CD4-positive, alpha-beta T cell (primary cell): Measurements from ENCODE around the gene TJP1. TPM values are rescaled to one million over a fixed set of nuclear protein-coding genes. Genes with fewer than 3 reads are reported as not detected.

ENCODE experiments used
- ATAC-seq: fragments of 200-7000 bp; cut with Tn5 transposase; one replicate; pipeline ENCODE4 v1.10.0; 2022; ENCODE audit warnings: mild to moderate bottlenecking; ENCODE audit not compliant: poor library complexity
- CTCF ChIA-PET: fragments of 350-600 bp; sonication (Branson Sonifier 250); formaldehyde crosslinking; loops from one replicate; lab custom pipeline; 2021; ENCODE audit warnings: antibody characterized with exemption, inconsistent platforms; lab: Charles Lee
- POLR2A ChIA-PET: fragments of 350-600 bp; sonication (Branson Sonifier 250); formaldehyde crosslinking; loops from one replicate; lab custom pipeline; 2021; ENCODE audit warnings: antibody characterized with exemption, inconsistent platforms; lab: Charles Lee
- DNase-seq, 14 experiments: peaks; one replicate each; pipeline ENCODE4 v3.0.0-alpha.2; 2013 to 2020; ENCODE audit warnings: mixed read lengths in 2 of 14
- H3K27ac ChIP-seq, 2 donors: one replicate each; pipeline versions ENCODE4 v1.5.1 to v1.7.0; 2013; ENCODE audit warnings: low read length in 2 of 2, low read depth in 1 of 2, mild to moderate bottlenecking in 1 of 2
- H3K27me3 ChIP-seq, 2 experiments: 1 replicate in 1 of 2; 2 replicates in 1 of 2; pipeline versions ENCODE4 v1.6.1 to v1.7.0; 2013; ENCODE audit warnings: low read length in 2 of 2, control low read depth in 1 of 2, mild to moderate bottlenecking in 1 of 2, moderate library complexity in 1 of 2; ENCODE audit not compliant: insufficient read depth in 2 of 2, control insufficient read depth in 1 of 2
- H3K36me3 ChIP-seq: one replicate; pipeline ENCODE4 v1.6.1; 2013; ENCODE audit warnings: low read length, control low read depth; ENCODE audit not compliant: insufficient read depth
- H3K4me1 ChIP-seq: one replicate; pipeline ENCODE4 v1.6.1; 2013; ENCODE audit warnings: low read length, control low read depth; ENCODE audit not compliant: insufficient read depth
- H3K4me3 ChIP-seq: one replicate; pipeline ENCODE4 v1.5.1; 2013; ENCODE audit warnings: mild to moderate bottlenecking, low read length, moderate library complexity
- H3K9me3 ChIP-seq, 2 experiments: 1 replicate in 1 of 2; 2 replicates in 1 of 2; pipeline versions ENCODE4 v1.6.1 to v1.7.0; 2013; ENCODE audit warnings: low read length in 2 of 2, mild to moderate bottlenecking in 2 of 2, control low read depth in 1 of 2, moderate library complexity in 1 of 2; ENCODE audit not compliant: control insufficient read depth in 1 of 2, insufficient read depth in 1 of 2
- H3K27ac Mint-ChIP-seq: one replicate; pipeline ENCODE4 v1.8.0; 2020; ENCODE audit warnings: mixed read lengths
- H3K27me3 Mint-ChIP-seq: one replicate; pipeline ENCODE4 v1.8.0; 2021; ENCODE audit warnings: mixed read lengths
- H3K36me3 Mint-ChIP-seq: one replicate; pipeline ENCODE4 v1.8.0; 2021; ENCODE audit warnings: low read depth, mixed read lengths
- H3K4me1 Mint-ChIP-seq: one replicate; pipeline ENCODE4 v1.8.0; 2021; ENCODE audit warnings: low read depth, mixed read lengths
- H3K4me3 Mint-ChIP-seq: one replicate; pipeline ENCODE4 v1.8.0; 2020; ENCODE audit warnings: mild to moderate bottlenecking, mixed read lengths
- H3K9me3 Mint-ChIP-seq: one replicate; pipeline ENCODE4 v1.8.0; 2020; ENCODE audit warnings: mixed read lengths
- CTCF ChIP-seq: fragments of 200-600 bp; IDR thresholded peaks from one replicate; pipeline ENCODE4 v1.8.0; 2022; ENCODE audit warnings: antibody characterized with exemption, mild to moderate bottlenecking
- intact Hi-C, 2 experiments: fragments of 100-400 bp; cut with DNase I in 1 of 2; cut with micrococcal nuclease in 1 of 2; formaldehyde crosslinking; loops; one replicate each; pipeline versions ENCODE4 v1.15.1 to v1.9.0; 2023 to 2025; cut with DNase I, micrococcal nuclease
- total RNA-seq, 174 experiments: library from RNA in 2 of 174; stranded (reverse) in 2 of 174; gene quantifications; one replicate each; pipeline ENCODE4 v1.2.3 and lab custom pipeline; 2021 to 2026

The TJP1 gene
- total RNA-seq, 2 experiments from 2014 or later, result not detected

DNA sequence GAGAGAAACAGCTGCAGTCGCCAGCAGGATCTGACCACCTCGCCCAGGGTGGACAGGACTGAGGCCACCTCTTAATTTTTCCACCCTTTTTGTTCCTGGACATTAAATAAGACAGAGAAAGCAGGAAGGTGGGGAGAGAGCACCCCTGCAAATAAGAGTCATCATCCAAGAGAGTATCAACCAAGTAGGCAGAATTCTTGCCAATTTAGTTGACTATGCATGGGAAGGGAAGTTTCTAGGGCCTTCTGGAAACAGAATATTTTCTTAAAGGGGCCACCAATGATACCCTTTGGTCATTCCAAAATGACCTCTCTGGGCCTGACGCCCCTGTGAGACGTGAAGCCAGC lies 136.2 kb downstream of the TJP1 start:
- no peaks in the 10 kb centered on the region for H3K4me1 Mint-ChIP-seq
- no peaks in the 10 kb centered on the region for H3K9me3 Mint-ChIP-seq
- ATAC-seq, result no peak
- no peak overlapping the region for H3K27ac ChIP-seq
- CTCF ChIA-PET, result no interaction called here
- H3K36me3 ChIP-seq, result no peaks in the 10 kb centered on the region
- peaks cover 0 to 28% of the 10 kb centered on the region in 2 experiments for H3K9me3 ChIP-seq
- intact Hi-C loops, result no loop called here
- H3K36me3 Mint-ChIP-seq, result no peaks in the 10 kb centered on the region
- H3K4me3 ChIP-seq, result no peak overlapping the region
- no peak for DNase-seq
- H3K4me3 Mint-ChIP-seq, result no peak overlapping the region
- H3K4me1 ChIP-seq, result no peaks in the 10 kb centered on the region
- no peaks in the 10 kb centered on the region for H3K27me3 ChIP-seq
- peaks cover 12% of the 10 kb centered on the region for H3K27me3 Mint-ChIP-seq
- H3K27ac Mint-ChIP-seq, result no peak overlapping the region
- TF ChIP-seq CTCF, result no peak
- POLR2A ChIA-PET, result no interaction called here

- POLR2A ChIA-PET, result no interaction called here
- CTCF ChIA-PET, result no interaction called here
- no peak overlapping the region for H3K27ac ChIP-seq
- no peak for TF ChIP-seq CTCF
- no peak overlapping the region for H3K27ac Mint-ChIP-seq
- no peak overlapping the region for H3K4me3 ChIP-seq
- H3K9me3 Mint-ChIP-seq, result no peaks in the 10 kb centered on the region
- ATAC-seq (no peak), DNase-seq (no peak)
- peaks cover 0 to 28% of the 10 kb centered on the region in 2 experiments for H3K9me3 ChIP-seq
- H3K36me3 ChIP-seq, result no peaks in the 10 kb centered on the region
- H3K4me1 ChIP-seq, result no peaks in the 10 kb centered on the region
- peaks cover 11% of the 10 kb centered on the region for H3K27me3 Mint-ChIP-seq
- intact Hi-C loops, result no loop called here
- H3K36me3 Mint-ChIP-seq, result no peaks in the 10 kb centered on the region
- no peaks in the 10 kb centered on the region for H3K4me1 Mint-ChIP-seq
- H3K27me3 ChIP-seq, result no peaks in the 10 kb centered on the region
- H3K4me3 Mint-ChIP-seq, result no peak overlapping the region
Observed at GRCh38 chr15:29685156-29686078, 136.9 kb downstream of the TJP1 start.

GRCh38 chr15:29682781-29683180 lies 139.5 kb downstream of the TJP1 start:
- ATAC-seq, result no peak
- Mint-ChIP-seq H3K27me3 (peaks cover 24% of the 10 kb centered on the region), H3K36me3 (no peaks in the 10 kb centered on the region), H3K4me3 (no peak overlapping the region), H3K27ac (no peak overlapping the region), H3K4me1 (no peaks in the 10 kb centered on the region), H3K9me3 (no peaks in the 10 kb centered on the region)
- H3K27me3 ChIP-seq, result peaks cover 0 to 4% of the 10 kb centered on the region in 2 experiments
- H3K36me3 ChIP-seq, result no peaks in the 10 kb centered on the region
- no peak for TF ChIP-seq CTCF
- H3K4me3 ChIP-seq, result no peak overlapping the region
- POLR2A ChIA-PET, result no interaction called here
- intact Hi-C loops, result no loop called here
- CTCF ChIA-PET, result no interaction called here
- no peak overlapping the region for H3K27ac ChIP-seq
- peaks cover 0 to 12% of the 10 kb centered on the region in 2 experiments for H3K9me3 ChIP-seq
- H3K4me1 ChIP-seq, result no peaks in the 10 kb centered on the region
- no peak for DNase-seq
